Spleen (tissue), 11 donors: ENCODE measurements around the gene EDC3. TPM values are rescaled to one million over a fixed set of nuclear protein-coding genes. Genes with fewer than 3 reads are reported as not detected.

Experiments used
- DNase-seq: peaks from one replicate; pipeline ENCODE4 v3.0.0-alpha.2; 2020
- H3K27ac ChIP-seq, 8 donors: fragments of 200-600 bp; sonication (generic) in 7 of 8; 1 replicate in 4 of 8; 2 replicates in 4 of 8; pipeline versions ENCODE4 v1.5.0 to v1.8.0; 2016 to 2021; ENCODE audit warnings: inconsistent platforms in 4 of 8, mild to moderate bottlenecking in 4 of 8, moderate library complexity in 1 of 8
- H3K27me3 ChIP-seq, 7 donors: fragments of 200-600 bp; sonication (generic) in 6 of 7; replicated peaks in 1 of 7; 1 replicate in 4 of 7; 2 replicates in 3 of 7; pipeline versions ENCODE4 v1.5.0 to v1.8.0; 2016 to 2021; ENCODE audit warnings: inconsistent platforms in 3 of 7, mild to moderate bottlenecking in 1 of 7
- H3K36me3 ChIP-seq, 6 donors: fragments of 200-600 bp; sonication (generic) in 5 of 6; 1 replicate in 4 of 6; 2 replicates in 2 of 6; pipeline versions ENCODE4 v1.5.0 to v1.8.0; 2016 to 2021; ENCODE audit warnings: inconsistent platforms in 2 of 6
- H3K4me1 ChIP-seq, 6 donors: fragments of 200-600 bp; sonication (generic) in 5 of 6; 1 replicate in 3 of 6; 2 replicates in 3 of 6; pipeline versions ENCODE4 v1.5.0 to v1.8.0; 2016 to 2021; ENCODE audit warnings: inconsistent platforms in 3 of 6
- H3K4me3 ChIP-seq, 8 donors: fragments of 200-600 bp; sonication (generic) in 7 of 8; 1 replicate in 4 of 8; 2 replicates in 4 of 8; pipeline versions ENCODE4 v1.5.0 to v1.8.0; 2016 to 2021; ENCODE audit warnings: inconsistent platforms in 4 of 8, mild to moderate bottlenecking in 4 of 8, moderate library complexity in 2 of 8
- H3K9me3 ChIP-seq, 8 donors: fragments of 200-600 bp; sonication (generic) in 7 of 8; 1 replicate in 4 of 8; 2 replicates in 4 of 8; pipeline versions ENCODE4 v1.5.0 to v1.8.0; 2016 to 2021; ENCODE audit warnings: inconsistent platforms in 4 of 8
- POLR2A ChIP-seq, 3 donors: fragments of 450-650 bp; IDR thresholded peaks; one replicate each; pipeline ENCODE4 v1.5.1; 2017; ENCODE audit warnings: antibody characterized with exemption in 3 of 3, mild to moderate bottlenecking in 1 of 3
- POLR2AphosphoS5 ChIP-seq, 3 donors: sonication (generic); formaldehyde crosslinking; IDR thresholded peaks; one replicate each; pipeline ENCODE4 v1.5.1; 2017; ENCODE audit warnings: antibody characterized with exemption in 3 of 3
- WGBS, 5 donors: extraction: QIAGEN DNeasy Blood & Tissue Kit in 3 of 5; methylation state at CpG; one replicate each; pipeline versions ENCODE4 v1.1.5 to v1.1.7; 2013 to 2018; 5-methylcytosine and 5-hydroxymethylcytosine counted together
- intact Hi-C: fragments of 100-400 bp; cut with DNase I; formaldehyde crosslinking; loops from one replicate; pipeline ENCODE4 v1.15.0; 2023; ENCODE audit warnings: low total_unique reads
- polyA plus RNA-seq, 3 donors: library from polyadenylated mRNA; stranded (reverse); fragments of 200-250 nt; gene quantifications; one replicate each; pipeline ENCODE4 v1.2.1, GENCODE V29; 2013
- total RNA-seq, 7 donors: library from RNA; depleted of rRNA in 3 of 7; stranded (reverse); fragments of >200 nt in 3 of 7; fragmentation: NEBNext Ultra II Directional in 4 of 7; extraction: Animal tissue kit (Norgen Biotek cat#: 25700) in 4 of 7; gene quantifications; one replicate each; pipeline versions ENCODE4 v1.1.0 to v1.2.1, GENCODE V29; 2016 to 2021
- TF ChIP-seq, protein P1 (sequence below), 11 experiments: fragments of 200-600 bp in 7 of 11; fragments of 450-650 bp in 4 of 11; sonication (generic) in 4 of 11; IDR thresholded peaks in 8 of 11; conservative IDR thresholded peaks in 3 of 11; 1 replicate in 7 of 11; 2 replicates in 4 of 11; pipeline versions ENCODE4 v1.4.0 to v1.8.0; 2016 to 2021; ENCODE audit warnings: antibody characterized with exemption in 11 of 11, inconsistent platforms in 4 of 11, mild to moderate bottlenecking in 1 of 11
- donor health status: healthy with polysubstance abuse.
- donor health status: DM: no; HTN: no; CAD: no; lungs with moderate emphysema.
- donor health status: DM: no; HTN: no; CAD: no.
- donor health status: Bipolar disorder and iron deficiency.
- donor health status: healthy.
- donor health status: DM: no; HTN: no; CAD: no.
- donor health status: DM: yes; HTN: yes; CAD: no.

Gene EDC3
- total and polyA plus RNA-seq, 10 donors = 8.3 to 32.5 (median 17.9) TPM

DNA sequence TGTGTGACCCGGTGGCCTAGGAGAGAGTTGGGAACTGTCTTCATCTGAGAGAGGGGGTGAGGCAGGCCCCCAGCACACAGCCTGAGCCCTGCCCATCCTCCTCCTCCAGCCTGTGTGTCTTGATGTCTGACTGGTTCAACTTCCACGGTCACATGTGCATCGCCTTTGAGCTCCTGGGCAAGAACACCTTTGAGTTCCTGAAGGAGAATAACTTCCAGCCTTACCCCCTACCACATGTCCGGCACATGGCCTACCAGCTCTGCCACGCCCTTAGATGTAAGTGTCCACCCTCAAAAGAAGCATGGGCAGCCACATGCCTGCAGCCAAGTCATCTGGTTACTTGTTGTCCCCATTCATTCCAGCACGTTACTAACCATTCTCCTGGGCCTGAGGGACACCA, 70.1 kb downstream of the EDC3 start:
- intact Hi-C loops = no loop called here

DNA sequence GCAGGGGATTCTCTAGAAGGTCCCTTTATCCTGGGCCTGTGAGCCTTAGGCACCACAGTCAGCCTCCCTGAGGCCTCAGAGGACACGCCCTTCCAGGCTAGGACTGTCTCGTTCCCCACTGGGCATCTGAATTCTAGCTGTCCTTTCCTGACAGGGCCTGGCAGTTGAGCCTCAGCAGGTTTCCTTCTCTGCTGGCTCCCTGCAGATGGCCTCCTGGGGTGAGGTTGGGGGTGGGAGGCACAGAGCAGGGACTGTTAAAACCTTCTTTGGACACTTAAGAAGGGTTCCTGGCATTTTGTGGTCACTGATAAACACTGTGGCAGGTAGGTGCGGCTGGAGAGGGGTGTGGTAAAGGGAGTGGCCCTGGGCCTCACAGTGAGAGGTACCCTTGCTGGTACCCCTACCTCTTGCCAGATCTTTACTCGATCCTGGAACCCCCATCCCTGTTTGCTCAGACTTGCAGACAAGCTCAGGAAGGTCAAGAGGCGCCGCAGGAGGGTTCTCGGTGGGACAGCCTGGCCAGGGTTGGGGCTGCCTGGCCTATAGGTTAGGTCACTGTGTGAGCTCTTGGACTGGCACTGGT, 71.7 kb downstream of the EDC3 start:
- WGBS, 5 donors = 79 to 94% (median 92%) methylated on average over 4 to 7 of the region's 7 CpGs
- H3K27ac ChIP-seq = peak overlapping the region in 1 of 8 donors; percentile 81
- TF ChIP-seq POLR2AphosphoS5 (IDR thresholded peaks at IDR 0.05) (no peak), POLR2A (IDR thresholded peaks at IDR 0.05) (no peak)
- TF ChIP-seq, protein P1, sequence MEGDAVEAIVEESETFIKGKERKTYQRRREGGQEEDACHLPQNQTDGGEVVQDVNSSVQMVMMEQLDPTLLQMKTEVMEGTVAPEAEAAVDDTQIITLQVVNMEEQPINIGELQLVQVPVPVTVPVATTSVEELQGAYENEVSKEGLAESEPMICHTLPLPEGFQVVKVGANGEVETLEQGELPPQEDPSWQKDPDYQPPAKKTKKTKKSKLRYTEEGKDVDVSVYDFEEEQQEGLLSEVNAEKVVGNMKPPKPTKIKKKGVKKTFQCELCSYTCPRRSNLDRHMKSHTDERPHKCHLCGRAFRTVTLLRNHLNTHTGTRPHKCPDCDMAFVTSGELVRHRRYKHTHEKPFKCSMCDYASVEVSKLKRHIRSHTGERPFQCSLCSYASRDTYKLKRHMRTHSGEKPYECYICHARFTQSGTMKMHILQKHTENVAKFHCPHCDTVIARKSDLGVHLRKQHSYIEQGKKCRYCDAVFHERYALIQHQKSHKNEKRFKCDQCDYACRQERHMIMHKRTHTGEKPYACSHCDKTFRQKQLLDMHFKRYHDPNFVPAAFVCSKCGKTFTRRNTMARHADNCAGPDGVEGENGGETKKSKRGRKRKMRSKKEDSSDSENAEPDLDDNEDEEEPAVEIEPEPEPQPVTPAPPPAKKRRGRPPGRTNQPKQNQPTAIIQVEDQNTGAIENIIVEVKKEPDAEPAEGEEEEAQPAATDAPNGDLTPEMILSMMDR (IDR thresholded peaks at IDR 0.05 in 8 of 11, conservative IDR thresholded peaks at IDR 0.05 in 3 of 11) = no peak

More for the DNA sequence above, 70.1 kb downstream of the EDC3 start:
- Histone ChIP-seq H3K4me3 (no peak overlapping the region), H3K9me3 (no peaks in the 10 kb centered on the region), H3K36me3 (peaks cover 4 to 100% (median 100%) of the 10 kb centered on the region in 6 donors), H3K27me3 (no peaks in the 10 kb centered on the region), H3K4me1 (peaks cover 15 to 88% (median 51%) of the 10 kb centered on the region in 6 donors), H3K27ac (peak overlapping the region in 4 of 8 donors; percentile 72 to 81 (median 74))
- no peak for DNase-seq
- WGBS, 5 donors = 80 to 97% (median 91%) methylated on average over 6 of the region's 6 CpGs
- TF ChIP-seq, protein P1 (IDR thresholded peaks at IDR 0.05 in 8 of 11, conservative IDR thresholded peaks at IDR 0.05 in 3 of 11) = no peak
- no peak for TF ChIP-seq POLR2A (IDR thresholded peaks at IDR 0.05)
- TF ChIP-seq POLR2AphosphoS5 (IDR thresholded peaks at IDR 0.05) = no peak

DNA sequence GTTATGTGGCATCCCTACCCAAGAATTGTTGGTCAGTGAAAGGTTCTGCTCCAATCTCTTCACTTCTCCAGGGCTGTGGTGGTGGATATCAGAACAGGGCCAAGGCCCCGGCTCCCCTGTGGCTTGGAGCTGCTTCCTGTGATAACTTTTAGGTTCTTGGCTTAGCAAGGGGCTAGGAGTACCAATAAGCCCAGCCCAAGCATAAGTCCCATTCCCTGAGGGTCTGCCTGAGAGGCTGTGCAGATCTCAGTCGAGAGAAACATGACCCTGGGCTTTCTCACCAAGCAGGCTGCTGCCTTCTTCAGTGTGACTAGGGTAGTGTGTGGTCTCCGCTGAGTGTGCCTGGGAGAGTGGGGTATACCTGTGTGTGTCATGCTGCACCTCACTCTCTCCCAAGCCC, 73.1 kb downstream of the EDC3 start:
- Histone ChIP-seq H3K4me3 (no peak overlapping the region), H3K4me1 (peaks cover 20 to 88% (median 50%) of the 10 kb centered on the region in 6 donors), H3K27ac (no peak overlapping the region), H3K36me3 (peaks cover 4 to 100% (median 93%) of the 10 kb centered on the region in 6 donors), H3K9me3 (no peaks in the 10 kb centered on the region), H3K27me3 (no peaks in the 10 kb centered on the region)
- TF ChIP-seq POLR2A (IDR thresholded peaks at IDR 0.05) (no peak), POLR2AphosphoS5 (IDR thresholded peaks at IDR 0.05) (no peak)
- TF ChIP-seq, protein P1 (IDR thresholded peaks at IDR 0.05 in 8 of 11, conservative IDR thresholded peaks at IDR 0.05 in 3 of 11) = no peak
- WGBS, 5 donors = 86 to 93% (median 90%) methylated on average over 3 of the region's 3 CpGs
- DNase-seq = peak; percentile 29
- intact Hi-C loops = no loop called here

More for the DNA sequence above, 71.7 kb downstream of the EDC3 start:
- no peak overlapping the region for H3K4me3 ChIP-seq
- no peaks in the 10 kb centered on the region for H3K27me3 ChIP-seq
- peaks cover 4 to 100% (median 100%) of the 10 kb centered on the region in 6 donors for H3K36me3 ChIP-seq
- no peaks in the 10 kb centered on the region for H3K9me3 ChIP-seq
- peaks cover 17 to 88% (median 51%) of the 10 kb centered on the region in 6 donors for H3K4me1 ChIP-seq
- intact Hi-C loops = no loop called here
- DNase-seq = peak; percentile 58

DNA sequence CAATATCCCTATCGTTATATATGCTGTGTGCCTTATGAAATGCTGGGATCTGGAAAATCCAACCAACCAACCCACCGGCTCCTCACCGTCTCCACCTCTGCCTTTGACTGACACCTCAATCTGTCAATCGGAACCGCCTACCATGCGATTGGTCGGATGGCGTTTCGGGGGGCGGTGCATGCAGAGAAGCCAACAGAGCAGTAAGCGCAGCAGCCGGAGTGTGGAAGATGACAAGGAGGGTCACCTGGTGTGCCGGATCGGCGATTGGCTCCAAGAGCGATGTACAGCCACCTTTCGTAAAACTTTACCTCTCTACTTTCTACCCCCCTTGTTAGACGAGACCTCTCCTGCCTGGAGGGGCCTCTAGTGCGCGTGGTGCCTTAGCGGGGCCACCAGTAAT, 73.9 kb downstream of the EDC3 start:
- intact Hi-C loops = no loop called here
- WGBS, 5 donors = 93 to 97% (median 94%) methylated on average over 21 of the region's 21 CpGs
- TF ChIP-seq POLR2AphosphoS5 (IDR thresholded peaks at IDR 0.05) (no peak), POLR2A (IDR thresholded peaks at IDR 0.05) (no peak)
- TF ChIP-seq, protein P1 (IDR thresholded peaks at IDR 0.05 in 8 of 11, conservative IDR thresholded peaks at IDR 0.05 in 3 of 11) = no peak
- Histone ChIP-seq H3K4me1 (peaks cover 22 to 88% (median 51%) of the 10 kb centered on the region in 6 donors), H3K27ac (no peak overlapping the region), H3K9me3 (no peaks in the 10 kb centered on the region), H3K4me3 (no peak overlapping the region), H3K27me3 (no peaks in the 10 kb centered on the region), H3K36me3 (peaks cover 4 to 97% (median 85%) of the 10 kb centered on the region in 6 donors)
- DNase-seq = peak; percentile 73
